HG02798 (cell line): ENCODE results near the gene ROBO2.

Source experiments
- ATAC-seq: cut with Tn5 transposase; IDR thresholded peaks from one replicate; pipeline ENCODE4 v1.9.1; 2021; ENCODE audit warnings: mild to moderate bottlenecking; ENCODE audit not compliant: unreplicated experiment, poor library complexity

ROBO2 gene

DNA sequence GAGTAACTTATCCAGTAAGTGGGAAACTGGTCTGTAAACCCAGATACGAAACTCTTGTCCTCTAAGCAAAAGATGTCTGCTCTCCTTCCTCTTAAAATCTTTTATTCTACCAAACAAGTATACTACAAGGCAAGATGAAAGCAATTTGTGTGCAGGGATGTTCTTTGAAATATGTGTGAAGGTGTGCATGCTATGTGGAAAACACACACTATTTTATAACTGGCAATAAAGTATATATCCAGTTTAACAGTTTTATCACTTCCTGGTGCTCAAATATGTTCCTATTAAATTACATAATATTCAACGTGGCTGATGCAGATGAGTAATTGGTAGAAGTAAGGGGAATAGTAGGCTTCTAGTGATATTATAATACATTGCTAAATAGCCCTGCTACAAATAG, 566.5 kb downstream of the ROBO2 start:
- no peak for ATAC-seq

- ATAC-seq, result no peak
Measured at GRCh38 chr3:77618686-77619085, 578.8 kb downstream of the ROBO2 start.

DNA sequence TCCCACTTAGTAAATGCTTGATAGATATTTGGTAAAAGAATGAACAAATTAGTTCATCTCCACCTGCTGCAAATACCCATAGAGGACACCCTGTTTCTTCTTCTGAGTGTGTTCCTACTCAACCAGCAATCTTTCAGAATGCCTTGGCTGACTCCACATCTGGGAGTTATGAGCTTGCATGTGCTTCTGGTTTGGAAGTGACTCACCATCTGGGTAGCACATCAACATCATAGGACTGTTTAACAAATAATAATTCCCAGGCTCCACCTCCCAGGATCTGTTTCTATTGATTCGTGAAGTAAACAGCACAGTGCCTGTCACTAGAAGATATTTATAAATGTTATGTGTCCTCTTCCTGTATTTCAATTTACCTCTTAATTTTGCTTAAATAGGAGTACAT, 580.1 kb downstream of the ROBO2 start:
- no peak for ATAC-seq

GRCh38 chr3:77623500-77623899, 583.6 kb downstream of the ROBO2 start:
- ATAC-seq, result no peak

- no peak for ATAC-seq
Measured at GRCh38 chr3:77626157-77626556, 586.3 kb downstream of the ROBO2 start.

DNA sequence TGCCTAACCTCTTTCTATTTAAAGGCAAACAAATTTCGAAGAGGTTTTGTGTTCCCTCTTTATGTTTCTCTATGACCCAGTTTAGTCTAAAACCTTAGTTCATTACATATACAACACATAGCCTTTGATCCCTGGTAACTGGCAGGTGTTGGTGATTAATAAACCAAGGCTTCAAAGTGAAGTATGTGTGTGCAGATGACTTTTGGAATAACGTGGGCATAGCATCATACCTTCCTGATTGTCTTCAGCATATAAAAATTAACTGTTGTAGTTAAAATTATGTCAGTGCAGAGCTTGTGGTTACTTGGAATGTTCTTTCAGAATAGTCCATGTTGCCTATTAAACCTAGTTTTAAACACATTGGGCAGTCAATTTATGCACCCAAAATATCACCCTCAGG, 608.3 kb downstream of the ROBO2 start:
- no peak for ATAC-seq

DNA sequence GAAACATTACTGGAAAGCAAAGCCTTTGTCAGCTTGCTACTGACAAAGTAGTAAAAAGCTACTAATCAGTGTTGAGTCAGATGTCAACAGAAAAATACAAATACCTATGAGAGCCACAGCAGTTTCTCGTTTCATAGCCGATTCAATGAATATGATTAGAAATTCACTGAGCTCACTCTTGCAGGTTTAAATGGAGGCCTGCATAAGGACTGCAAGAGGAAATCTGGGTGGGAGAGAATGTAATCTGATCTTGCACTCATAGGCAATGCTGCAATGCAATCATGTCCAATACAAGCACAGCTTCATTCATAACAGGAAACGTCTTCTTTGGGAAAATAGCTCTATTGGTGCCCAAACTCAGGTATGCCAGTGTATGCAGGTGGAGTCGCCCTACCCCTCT, 608.8 kb downstream of the ROBO2 start:
- ATAC-seq, result no peak

DNA sequence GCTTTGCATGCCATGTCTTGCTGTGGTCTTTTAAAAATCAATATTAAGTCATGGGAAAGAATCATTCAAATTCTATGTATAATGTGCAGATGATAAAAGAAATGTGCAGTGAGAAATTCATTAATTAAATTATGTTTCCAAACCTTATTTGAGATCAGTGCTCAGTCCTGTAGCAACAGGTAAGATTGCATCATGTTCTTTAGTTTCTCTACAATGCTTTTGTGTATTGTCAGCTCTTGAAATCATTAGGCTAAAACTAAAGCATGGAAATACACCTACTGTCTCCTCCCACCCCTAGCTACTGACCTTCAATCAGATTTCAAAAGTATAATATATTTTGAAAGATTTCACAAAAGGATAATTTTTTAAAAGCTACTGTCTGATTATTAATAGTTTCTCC, 612.7 kb downstream of the ROBO2 start:
- ATAC-seq, result no peak

DNA sequence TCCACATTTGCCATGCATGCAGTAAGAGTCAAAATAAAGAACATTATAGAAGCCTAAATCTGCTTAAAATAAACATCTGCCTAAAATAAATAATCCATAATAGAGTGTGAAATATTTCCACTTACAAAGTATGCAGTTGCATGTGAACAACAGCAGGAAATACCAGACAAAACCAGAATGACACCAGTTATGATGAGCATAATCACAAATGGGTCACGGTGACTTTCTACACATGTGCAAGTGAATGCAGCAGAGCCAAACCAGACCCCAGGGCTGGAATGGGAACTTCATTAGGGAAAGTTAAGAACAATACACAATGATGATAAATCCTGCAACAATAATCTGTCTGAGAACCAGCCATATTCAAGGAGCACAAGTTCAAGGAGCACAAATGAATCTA, 615.5 kb downstream of the ROBO2 start:
- ATAC-seq, result no peak

DNA sequence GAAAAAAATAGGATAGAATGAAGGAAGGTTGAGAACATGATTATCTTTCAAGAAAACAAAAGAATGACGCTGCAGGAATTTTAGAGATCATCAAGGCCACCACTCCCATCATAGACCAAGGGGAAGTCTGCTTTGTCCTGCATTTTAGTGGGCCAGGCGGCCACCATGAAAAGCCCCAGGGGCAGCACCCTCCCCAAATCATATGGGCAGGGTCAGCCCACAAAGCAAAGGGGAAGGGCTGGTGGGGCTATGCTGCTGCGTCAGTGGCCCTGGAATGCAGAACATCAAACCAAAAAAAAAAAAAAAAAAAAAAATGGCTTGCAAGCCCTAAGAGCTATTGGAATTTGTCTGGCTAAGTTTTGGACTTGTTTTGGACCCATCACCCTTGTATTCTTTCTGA, 620.8 kb downstream of the ROBO2 start:
- no peak for ATAC-seq

GRCh38 chr3:77667901-77668300, 628.0 kb downstream of the ROBO2 start:
- ATAC-seq, result no peak

- no peak for ATAC-seq
Measured at GRCh38 chr3:77668376-77668775, 628.5 kb downstream of the ROBO2 start.

- ATAC-seq, result no peak
Measured at GRCh38 chr3:77672016-77672415, 632.1 kb downstream of the ROBO2 start.

GRCh38 chr3:77682162-77682561, 642.3 kb downstream of the ROBO2 start:
- no peak for ATAC-seq

DNA sequence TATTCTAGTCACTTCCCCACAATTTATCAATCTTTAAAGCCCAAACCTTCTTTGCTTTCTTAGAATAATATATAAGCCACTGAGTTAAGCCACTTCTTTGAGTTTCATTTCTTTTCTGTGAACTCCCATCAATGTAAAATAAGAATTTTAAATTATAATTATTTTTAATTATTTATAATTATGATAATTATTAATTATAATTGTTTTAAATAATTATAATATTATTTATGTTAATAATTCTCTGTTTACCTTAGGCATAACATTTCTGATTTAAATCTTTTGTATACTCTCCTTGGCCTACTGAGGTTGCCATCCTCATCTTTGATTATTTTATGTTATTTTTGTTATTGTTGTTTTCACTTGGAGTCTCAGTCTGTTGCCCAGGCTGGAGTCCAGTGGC, 644.2 kb downstream of the ROBO2 start:
- ATAC-seq, result no peak

- no peak for ATAC-seq
Measured at GRCh38 chr3:77685713-77686112, 645.8 kb downstream of the ROBO2 start.

DNA sequence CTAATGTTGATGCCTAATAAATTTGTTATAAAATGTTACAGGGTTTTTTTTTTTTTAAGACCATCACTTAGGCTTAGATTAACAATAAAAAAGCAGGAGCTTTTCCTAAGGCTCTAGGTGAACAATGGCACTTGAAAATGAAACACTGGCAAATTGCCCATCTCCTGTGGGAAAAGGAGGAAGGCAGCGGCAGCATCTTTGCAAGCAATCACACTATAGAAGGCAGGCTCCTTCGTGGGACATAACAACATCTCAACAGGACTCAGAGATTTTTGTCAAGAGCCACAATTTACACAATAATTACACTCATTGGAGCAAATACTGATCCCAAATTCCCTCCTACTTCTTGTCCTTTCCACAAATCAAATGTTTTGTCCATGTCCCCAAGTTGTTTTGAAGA, 646.7 kb downstream of the ROBO2 start:
- no peak for ATAC-seq

DNA sequence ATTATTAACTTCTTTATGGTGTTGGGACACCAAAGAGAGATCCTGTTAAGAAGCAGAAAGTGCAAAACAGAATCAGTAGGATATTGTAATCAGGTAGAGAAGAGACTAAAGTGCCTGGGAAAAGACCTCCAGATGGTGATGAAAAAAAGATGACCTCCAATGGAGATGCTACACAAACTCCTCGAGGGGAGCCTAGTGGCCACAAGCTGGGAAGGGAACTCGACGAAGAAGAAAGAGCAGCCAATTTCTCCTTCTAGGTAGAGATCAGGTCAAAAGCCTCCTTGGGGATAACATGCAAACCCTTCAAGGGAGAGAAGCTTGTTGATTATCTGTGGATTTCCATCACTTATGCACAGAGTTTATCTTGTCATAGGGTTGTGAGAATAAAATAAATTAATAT, 647.6 kb downstream of the ROBO2 start:
- ATAC-seq, result no peak

- ATAC-seq, result no peak
Measured at GRCh38 chr3:77690284-77690845, 650.5 kb downstream of the ROBO2 start.

DNA sequence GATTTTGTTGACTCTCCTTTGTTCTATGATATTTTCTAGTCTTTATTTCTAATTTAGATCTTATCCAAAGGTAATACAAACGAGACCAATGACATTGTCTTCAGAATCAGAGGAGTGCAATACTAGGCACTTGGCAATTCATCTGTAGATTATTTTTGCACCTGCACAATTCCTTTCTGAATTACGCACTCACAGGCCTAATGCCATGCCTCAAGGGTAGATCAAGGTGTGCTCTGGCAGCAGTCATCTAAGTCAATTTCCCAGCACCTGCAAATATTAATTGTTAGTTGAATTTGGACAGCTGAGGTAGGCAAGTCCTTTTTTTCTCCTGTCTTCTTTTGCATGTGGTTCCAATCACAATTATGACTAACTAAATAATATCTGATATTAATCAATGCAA, 653.2 kb downstream of the ROBO2 start:
- ATAC-seq, result no peak

- no peak for ATAC-seq
Measured at GRCh38 chr3:77699125-77699691, 659.3 kb downstream of the ROBO2 start.
